ENCODE measurements around the gene NSL1.
"Not testable (repeated sequence)": the region's sequence is repeated elsewhere in the genome, so short reads cannot be mapped to it uniquely, and the experiment has no call there.

NSL1 gene

GRCh38 chr1:212727386-212728181 lies 64.0 kb downstream of the NSL1 start:
- no peak overlapping the region for H3K4me3 ChIP-seq (ENCODE audit: insufficient read depth, low read length, poor library complexity, severe bottlenecking)
- H3K9ac ChIP-seq (ENCODE audit: low read length): no peak overlapping the region
- no peak overlapping the region for H3K27ac ChIP-seq (ENCODE audit: low read depth, low read length)
- H2AFZ ChIP-seq (ENCODE audit: low read depth, low read length, severe bottlenecking): no peak overlapping the region
- no peaks in the 10 kb centered on the region for H3K27me3 ChIP-seq (ENCODE audit: low read length)
- H4K20me1 ChIP-seq (ENCODE audit: low read depth, low read length): no peaks in the 10 kb centered on the region
- no peak overlapping the region for H3K4me2 ChIP-seq (ENCODE audit: low read depth, low read length, poor library complexity, severe bottlenecking)
- no peaks in the 10 kb centered on the region for H3K9me2 ChIP-seq (replicated peaks; ENCODE audit: insufficient read depth, low read length)
- no peaks in the 10 kb centered on the region for H3K79me2 ChIP-seq (ENCODE audit: insufficient read depth, low read length)
- no peaks in the 10 kb centered on the region for H3K9me3 ChIP-seq (ENCODE audit: insufficient read depth, low read length)
- no peak for TF ChIP-seq EZH2phosphoT487 (conservative IDR thresholded peaks at IDR 0.05; ENCODE audit: low read length)
- TF ChIP-seq, protein P1, sequence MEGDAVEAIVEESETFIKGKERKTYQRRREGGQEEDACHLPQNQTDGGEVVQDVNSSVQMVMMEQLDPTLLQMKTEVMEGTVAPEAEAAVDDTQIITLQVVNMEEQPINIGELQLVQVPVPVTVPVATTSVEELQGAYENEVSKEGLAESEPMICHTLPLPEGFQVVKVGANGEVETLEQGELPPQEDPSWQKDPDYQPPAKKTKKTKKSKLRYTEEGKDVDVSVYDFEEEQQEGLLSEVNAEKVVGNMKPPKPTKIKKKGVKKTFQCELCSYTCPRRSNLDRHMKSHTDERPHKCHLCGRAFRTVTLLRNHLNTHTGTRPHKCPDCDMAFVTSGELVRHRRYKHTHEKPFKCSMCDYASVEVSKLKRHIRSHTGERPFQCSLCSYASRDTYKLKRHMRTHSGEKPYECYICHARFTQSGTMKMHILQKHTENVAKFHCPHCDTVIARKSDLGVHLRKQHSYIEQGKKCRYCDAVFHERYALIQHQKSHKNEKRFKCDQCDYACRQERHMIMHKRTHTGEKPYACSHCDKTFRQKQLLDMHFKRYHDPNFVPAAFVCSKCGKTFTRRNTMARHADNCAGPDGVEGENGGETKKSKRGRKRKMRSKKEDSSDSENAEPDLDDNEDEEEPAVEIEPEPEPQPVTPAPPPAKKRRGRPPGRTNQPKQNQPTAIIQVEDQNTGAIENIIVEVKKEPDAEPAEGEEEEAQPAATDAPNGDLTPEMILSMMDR (IDR thresholded peaks at IDR 0.05; ENCODE audit: insufficient read depth, low read length, poor library complexity, severe bottlenecking): no peak
- no peaks in the 10 kb centered on the region for H3F3A ChIP-seq (ENCODE audit: insufficient read depth)
- H3K36me3 ChIP-seq (ENCODE audit: low read length): no peaks in the 10 kb centered on the region

DNA sequence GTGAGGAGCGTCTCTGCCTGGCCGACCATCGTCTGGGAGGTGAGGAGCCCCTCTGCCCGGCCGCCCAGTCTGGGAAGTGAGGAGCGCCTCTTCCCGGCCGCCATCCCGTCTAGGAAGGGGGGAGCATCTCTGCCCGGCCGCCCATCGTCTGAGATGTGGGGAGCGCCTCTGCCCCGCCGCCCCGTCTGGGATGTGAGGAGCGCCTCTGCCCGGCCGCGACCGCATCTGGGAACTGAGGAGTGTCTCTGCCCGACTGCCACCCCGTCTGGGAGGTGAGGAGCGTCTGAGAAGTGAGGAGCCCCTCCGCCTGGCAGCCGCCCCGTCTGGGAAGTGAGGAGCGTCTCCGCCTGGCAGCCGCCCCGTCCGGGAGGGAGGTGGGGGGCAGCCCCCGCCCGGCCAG lies 66.9 kb downstream of the NSL1 start:
- H3K4me2 ChIP-seq (ENCODE audit: low read depth, low read length, poor library complexity, severe bottlenecking); H3K79me2 ChIP-seq (ENCODE audit: insufficient read depth, low read length); H3K36me3 ChIP-seq (ENCODE audit: low read length): not testable (repeated sequence)

DNA sequence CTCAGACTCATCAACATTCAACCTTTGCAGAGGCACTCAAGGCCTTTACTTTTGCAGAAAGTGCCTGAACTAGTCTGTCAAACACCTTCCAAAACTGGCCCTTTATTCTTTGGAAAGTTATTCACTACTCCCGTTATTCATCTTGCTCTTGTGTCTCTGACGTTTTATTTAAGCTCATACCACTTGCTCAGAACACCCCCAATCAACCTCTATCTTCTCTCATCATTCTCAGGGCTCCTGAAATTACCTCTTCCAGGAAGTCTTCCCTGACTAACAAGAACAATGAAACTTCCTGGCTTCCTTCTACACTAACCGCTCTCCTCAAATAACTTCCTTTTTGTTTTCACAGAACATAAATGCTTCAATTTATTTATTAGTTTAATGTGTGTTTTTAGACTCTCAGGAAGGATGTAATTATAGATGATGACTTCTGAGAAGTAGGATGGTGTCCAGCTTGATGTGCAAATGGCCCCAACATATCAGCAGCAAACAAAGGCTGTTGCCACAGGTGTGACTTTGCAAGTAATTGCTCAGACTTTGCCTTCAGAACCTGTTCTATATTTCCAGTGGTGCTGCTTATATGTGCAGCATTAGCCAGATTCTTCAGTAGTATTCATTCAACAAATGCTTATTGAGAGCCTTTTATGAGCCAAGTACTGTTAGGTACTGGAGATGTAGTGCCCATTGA lies 69.2 kb downstream of the NSL1 start:
- H2AFZ ChIP-seq (ENCODE audit: low read depth, low read length, severe bottlenecking): no peak overlapping the region
- H3K9ac ChIP-seq (ENCODE audit: low read length): no peak overlapping the region
- H3K36me3 ChIP-seq (ENCODE audit: low read length): no peaks in the 10 kb centered on the region
- H3K27me3 ChIP-seq (ENCODE audit: low read length): no peaks in the 10 kb centered on the region
- H3K79me2 ChIP-seq (ENCODE audit: insufficient read depth, low read length): no peaks in the 10 kb centered on the region
- no peaks in the 10 kb centered on the region for H3K9me3 ChIP-seq (ENCODE audit: insufficient read depth, low read length)
- no peaks in the 10 kb centered on the region for H4K20me1 ChIP-seq (ENCODE audit: low read depth, low read length)
- no peaks in the 10 kb centered on the region for H3F3A ChIP-seq (ENCODE audit: insufficient read depth)
- no peak overlapping the region for H3K4me2 ChIP-seq (ENCODE audit: low read depth, low read length, poor library complexity, severe bottlenecking)
- no peak overlapping the region for H3K27ac ChIP-seq (ENCODE audit: low read depth, low read length)
- TF ChIP-seq, protein P1 (IDR thresholded peaks at IDR 0.05; ENCODE audit: insufficient read depth, low read length, poor library complexity, severe bottlenecking): no peak
- no peak for TF ChIP-seq EZH2phosphoT487 (conservative IDR thresholded peaks at IDR 0.05; ENCODE audit: low read length)
- H3K9me2 ChIP-seq (replicated peaks; ENCODE audit: insufficient read depth, low read length): no peaks in the 10 kb centered on the region
- H3K4me3 ChIP-seq (ENCODE audit: insufficient read depth, low read length, poor library complexity, severe bottlenecking): no peak overlapping the region

More for the DNA sequence above, 66.9 kb downstream of the NSL1 start:
- not testable (repeated sequence) for H4K20me1 ChIP-seq (ENCODE audit: low read depth, low read length); H3K27ac ChIP-seq (ENCODE audit: low read depth, low read length); H3K9ac ChIP-seq (ENCODE audit: low read length); H3K4me3 ChIP-seq (ENCODE audit: insufficient read depth, low read length, poor library complexity, severe bottlenecking); H3K9me2 ChIP-seq (replicated peaks; ENCODE audit: insufficient read depth, low read length); H3K27me3 ChIP-seq (ENCODE audit: low read length); H2AFZ ChIP-seq (ENCODE audit: low read depth, low read length, severe bottlenecking); H3K9me3 ChIP-seq (ENCODE audit: insufficient read depth, low read length); H3F3A ChIP-seq (ENCODE audit: insufficient read depth)

All from SU-DHL-6 (cell line).